HG03469 (cell line): Measurements from ENCODE around the gene UMOD.

Experiments used
- ATAC-seq: cut with Tn5 transposase; IDR thresholded peaks from one replicate; pipeline ENCODE4 v1.9.1; 2021; ENCODE audit warnings: mild to moderate bottlenecking, moderate library complexity, moderate number of reproducible peaks; ENCODE audit not compliant: unreplicated experiment

Gene UMOD

GRCh38 chr16:20303012-20303411, 49.5 kb downstream of the UMOD start:
- ATAC-seq = no peak

GRCh38 chr16:20302389-20302788, 50.1 kb downstream of the UMOD start:
- no peak for ATAC-seq

DNA sequence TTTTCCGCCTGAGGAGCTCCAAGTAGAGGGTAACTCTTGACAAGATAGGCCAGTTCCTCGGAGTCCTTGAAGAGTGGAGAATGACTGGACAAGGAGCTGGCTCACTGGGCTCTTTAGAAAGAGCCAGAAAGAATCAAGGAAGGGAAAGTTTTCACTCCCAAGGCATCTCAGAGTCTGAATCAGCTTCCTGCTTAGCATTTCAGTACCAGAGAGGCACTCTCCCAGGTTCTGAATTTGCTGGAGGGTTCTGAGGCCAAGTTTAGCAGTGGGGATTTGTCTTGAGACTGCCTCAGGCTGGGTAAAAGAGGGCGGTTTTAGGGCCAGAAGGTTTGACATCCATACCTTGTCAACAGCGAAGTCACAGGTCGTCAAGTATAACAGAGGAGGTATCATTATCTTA, 50.7 kb downstream of the UMOD start:
- no peak for ATAC-seq

DNA sequence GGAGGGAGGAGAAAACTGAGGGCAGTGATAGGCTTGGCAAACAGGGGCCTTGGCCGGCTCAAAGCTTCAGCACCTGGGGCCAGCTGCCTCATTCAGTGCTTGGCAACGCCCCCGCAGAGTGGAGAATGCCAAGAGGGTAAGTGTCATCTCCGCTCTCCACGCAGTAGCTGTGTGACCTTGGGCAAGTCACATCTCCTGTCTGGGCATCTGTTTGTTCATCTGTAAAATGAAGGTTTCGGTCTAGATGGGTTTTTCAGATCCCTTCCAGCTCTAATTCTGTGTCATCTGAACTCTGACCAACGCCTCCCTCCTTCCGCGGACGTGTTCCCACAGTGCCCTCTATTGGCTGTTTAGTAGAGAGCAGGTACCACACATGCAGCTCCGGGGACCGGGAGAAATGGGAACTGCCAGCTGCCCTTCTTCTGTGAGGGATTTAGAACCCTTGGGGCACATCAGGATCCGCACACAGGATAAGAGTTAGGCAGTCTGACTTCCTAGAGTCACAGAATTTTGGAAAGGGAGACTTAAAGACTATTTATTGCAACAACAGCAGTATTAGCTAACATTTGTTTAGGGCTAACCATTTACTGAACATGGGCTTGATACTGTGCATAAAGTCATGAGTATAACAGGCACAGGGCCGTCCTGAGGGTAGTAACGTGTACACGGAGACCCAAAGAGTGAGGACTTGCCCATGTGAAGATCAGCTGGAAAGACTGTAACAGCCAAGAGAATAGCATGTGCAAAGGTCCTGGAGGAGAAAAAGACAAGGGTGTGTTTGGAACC, 52.0 kb downstream of the UMOD start:
- no peak for ATAC-seq

DNA sequence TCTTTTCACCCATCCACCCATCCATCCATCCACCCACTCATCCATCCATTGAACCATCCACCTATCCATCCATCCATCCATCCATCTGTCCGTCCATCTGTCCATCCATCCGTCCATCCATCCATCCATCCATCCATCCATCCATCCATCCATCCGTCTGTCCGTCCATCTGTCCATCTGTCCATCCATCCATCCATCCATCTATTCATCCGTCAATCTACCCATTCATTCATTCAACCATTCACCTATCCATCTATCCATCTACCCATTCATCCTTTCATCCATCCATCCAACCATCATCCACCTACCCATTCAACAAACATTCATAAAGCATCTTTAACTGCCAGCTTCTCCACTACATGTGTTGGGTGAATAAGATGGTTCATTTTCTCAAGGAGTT, 54.1 kb downstream of the UMOD start:
- ATAC-seq = no peak

- ATAC-seq = no peak
Measured at GRCh38 chr16:20291208-20292206, 61.0 kb downstream of the UMOD start.

- no peak for ATAC-seq
Measured at GRCh38 chr16:20289571-20289970, 62.9 kb downstream of the UMOD start.

DNA sequence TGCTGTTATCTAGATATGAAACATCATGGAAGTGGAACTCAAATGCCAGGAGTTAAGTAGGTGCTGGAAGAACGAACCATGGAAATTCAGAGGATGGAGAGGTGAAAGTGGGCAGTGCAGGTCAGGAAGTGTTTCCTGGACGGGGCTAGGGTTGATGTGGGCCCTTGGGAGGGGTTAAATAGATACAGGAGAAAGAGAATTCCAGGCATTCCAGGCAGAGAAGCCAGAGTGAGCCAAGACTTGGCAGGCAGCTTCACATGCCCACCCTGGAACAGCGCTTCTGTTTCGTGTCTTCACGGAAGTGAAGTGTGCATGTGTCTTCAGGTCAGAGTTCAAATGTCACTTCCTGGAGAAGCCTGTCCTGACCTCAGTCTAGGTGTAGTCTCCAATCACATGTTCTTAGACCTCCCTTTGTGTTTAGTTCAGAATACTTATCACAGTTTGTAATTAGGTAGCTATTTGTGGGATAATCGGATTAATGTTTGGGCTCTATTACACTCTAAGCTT, 66.5 kb downstream of the UMOD start:
- ATAC-seq = no peak
